ENCODE data around the gene FXYD1.

DNA sequence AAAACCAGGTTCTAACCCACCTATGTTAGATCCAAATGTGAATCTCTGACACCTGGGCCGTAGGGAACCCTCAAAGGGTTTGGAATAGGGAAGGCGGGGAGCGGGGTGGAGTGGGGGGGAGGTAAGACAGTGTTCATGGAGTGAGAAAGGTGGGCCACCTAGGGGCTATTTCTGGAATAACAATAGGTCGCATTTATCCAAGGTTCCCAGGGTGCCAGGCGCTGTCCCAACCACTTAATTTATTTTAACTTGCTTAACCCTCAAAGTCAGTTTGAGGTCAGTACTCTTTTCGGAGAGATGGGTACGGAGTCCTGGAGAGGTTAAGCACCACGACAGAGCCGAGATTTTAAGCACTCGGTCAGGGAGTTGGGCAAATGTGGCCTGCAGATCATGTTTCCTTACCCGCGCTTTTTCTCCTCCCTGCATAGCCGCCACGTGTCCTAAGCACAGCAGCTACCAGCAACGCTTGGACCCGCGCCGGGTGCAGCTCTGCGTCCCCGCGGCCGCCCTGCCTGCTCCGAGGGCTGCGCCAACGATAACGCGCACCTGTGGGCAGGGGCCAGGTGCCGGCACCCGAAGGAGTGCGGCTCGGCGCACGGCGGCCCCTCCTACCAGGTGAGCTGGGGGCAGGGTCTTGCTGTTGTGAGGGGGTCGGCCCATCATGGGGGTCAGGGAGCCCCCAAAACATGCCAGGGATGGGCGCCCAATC is 48.0 kb upstream of the FXYD1 start:
- TF ChIP-seq BACH2 (CRISPR knock-in tag; IDR thresholded peaks at IDR 0.05; ENCODE audit: borderline replicate concordance), result no peak
- TF ChIP-seq, protein P1, sequence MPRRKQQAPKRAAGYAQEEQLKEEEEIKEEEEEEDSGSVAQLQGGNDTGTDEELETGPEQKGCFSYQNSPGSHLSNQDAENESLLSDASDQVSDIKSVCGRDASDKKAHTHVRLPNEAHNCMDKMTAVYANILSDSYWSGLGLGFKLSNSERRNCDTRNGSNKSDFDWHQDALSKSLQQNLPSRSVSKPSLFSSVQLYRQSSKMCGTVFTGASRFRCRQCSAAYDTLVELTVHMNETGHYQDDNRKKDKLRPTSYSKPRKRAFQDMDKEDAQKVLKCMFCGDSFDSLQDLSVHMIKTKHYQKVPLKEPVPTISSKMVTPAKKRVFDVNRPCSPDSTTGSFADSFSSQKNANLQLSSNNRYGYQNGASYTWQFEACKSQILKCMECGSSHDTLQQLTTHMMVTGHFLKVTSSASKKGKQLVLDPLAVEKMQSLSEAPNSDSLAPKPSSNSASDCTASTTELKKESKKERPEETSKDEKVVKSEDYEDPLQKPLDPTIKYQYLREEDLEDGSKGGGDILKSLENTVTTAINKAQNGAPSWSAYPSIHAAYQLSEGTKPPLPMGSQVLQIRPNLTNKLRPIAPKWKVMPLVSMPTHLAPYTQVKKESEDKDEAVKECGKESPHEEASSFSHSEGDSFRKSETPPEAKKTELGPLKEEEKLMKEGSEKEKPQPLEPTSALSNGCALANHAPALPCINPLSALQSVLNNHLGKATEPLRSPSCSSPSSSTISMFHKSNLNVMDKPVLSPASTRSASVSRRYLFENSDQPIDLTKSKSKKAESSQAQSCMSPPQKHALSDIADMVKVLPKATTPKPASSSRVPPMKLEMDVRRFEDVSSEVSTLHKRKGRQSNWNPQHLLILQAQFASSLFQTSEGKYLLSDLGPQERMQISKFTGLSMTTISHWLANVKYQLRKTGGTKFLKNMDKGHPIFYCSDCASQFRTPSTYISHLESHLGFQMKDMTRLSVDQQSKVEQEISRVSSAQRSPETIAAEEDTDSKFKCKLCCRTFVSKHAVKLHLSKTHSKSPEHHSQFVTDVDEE (CRISPR knock-in tag; IDR thresholded peaks at IDR 0.05), result no peak
- TF ChIP-seq, protein P2, sequence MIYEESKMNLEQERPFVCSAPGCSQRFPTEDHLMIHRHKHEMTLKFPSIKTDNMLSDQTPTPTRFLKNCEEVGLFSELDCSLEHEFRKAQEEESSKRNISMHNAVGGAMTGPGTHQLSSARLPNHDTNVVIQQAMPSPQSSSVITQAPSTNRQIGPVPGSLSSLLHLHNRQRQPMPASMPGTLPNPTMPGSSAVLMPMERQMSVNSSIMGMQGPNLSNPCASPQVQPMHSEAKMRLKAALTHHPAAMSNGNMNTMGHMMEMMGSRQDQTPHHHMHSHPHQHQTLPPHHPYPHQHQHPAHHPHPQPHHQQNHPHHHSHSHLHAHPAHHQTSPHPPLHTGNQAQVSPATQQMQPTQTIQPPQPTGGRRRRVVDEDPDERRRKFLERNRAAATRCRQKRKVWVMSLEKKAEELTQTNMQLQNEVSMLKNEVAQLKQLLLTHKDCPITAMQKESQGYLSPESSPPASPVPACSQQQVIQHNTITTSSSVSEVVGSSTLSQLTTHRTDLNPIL (CRISPR knock-in tag; IDR thresholded peaks at IDR 0.05; ENCODE audit: low read depth), result no peak
- no peak for TF ChIP-seq ZFP30 (CRISPR knock-in tag; IDR thresholded peaks at IDR 0.05)
- TF ChIP-seq CSDC2 (CRISPR knock-in tag; IDR thresholded peaks at IDR 0.05), result no peak
- no peak for TF ChIP-seq ZFP3 (CRISPR knock-in tag; IDR thresholded peaks at IDR 0.05)
- TF ChIP-seq ISL1 (CRISPR knock-in tag; IDR thresholded peaks at IDR 0.05), result no peak
- TF ChIP-seq, protein P3, sequence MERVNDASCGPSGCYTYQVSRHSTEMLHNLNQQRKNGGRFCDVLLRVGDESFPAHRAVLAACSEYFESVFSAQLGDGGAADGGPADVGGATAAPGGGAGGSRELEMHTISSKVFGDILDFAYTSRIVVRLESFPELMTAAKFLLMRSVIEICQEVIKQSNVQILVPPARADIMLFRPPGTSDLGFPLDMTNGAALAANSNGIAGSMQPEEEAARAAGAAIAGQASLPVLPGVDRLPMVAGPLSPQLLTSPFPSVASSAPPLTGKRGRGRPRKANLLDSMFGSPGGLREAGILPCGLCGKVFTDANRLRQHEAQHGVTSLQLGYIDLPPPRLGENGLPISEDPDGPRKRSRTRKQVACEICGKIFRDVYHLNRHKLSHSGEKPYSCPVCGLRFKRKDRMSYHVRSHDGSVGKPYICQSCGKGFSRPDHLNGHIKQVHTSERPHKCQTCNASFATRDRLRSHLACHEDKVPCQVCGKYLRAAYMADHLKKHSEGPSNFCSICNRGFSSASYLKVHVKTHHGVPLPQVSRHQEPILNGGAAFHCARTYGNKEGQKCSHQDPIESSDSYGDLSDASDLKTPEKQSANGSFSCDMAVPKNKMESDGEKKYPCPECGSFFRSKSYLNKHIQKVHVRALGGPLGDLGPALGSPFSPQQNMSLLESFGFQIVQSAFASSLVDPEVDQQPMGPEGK (CRISPR knock-in tag; IDR thresholded peaks at IDR 0.05; ENCODE audit: borderline replicate concordance), result no peak
- no peak for TF ChIP-seq PPARA (CRISPR knock-in tag; IDR thresholded peaks at IDR 0.05; ENCODE audit: borderline replicate concordance)
- no peak for TF ChIP-seq RARB (CRISPR knock-in tag; IDR thresholded peaks at IDR 0.05)
- TF ChIP-seq ZNF8 (CRISPR knock-in tag; IDR thresholded peaks at IDR 0.05), result no peak
- TF ChIP-seq SNAI2 (CRISPR knock-in tag; IDR thresholded peaks at IDR 0.05), result no peak
- TF ChIP-seq ZNF565 (CRISPR knock-in tag; conservative IDR thresholded peaks at IDR 0.05; ENCODE audit: low read depth), result no peak

All from SK-N-SH treated with all-trans-retinoic acid at 6 μM for 48 hours (cell line).